ENCODE measurements around the gene MIOX. TPM values are rescaled to one million over a fixed set of nuclear protein-coding genes. Genes with fewer than 3 reads are reported as not detected.

Gene MIOX
- total and polyA plus RNA-seq, 2 of the 13 experiments (the other 11 are each of a cell fraction or from before 2014, with no cell fraction given): 1.5 to 2.9 TPM

- TF ChIP-seq FOXJ3 (CRISPR knock-in tag; IDR thresholded peaks at IDR 0.05; ENCODE audit: borderline replicate concordance) (no peak), EEA1 (CRISPR knock-in tag; IDR thresholded peaks at IDR 0.05; ENCODE audit: borderline replicate concordance) (no peak), ZNF691 (CRISPR knock-in tag; IDR thresholded peaks at IDR 0.05; ENCODE audit: borderline replicate concordance, low read depth) (0 out of 2 replicates have a peak, but pooled peaks have one; percentile 25), ARNT2 (CRISPR knock-in tag; IDR thresholded peaks at IDR 0.05; ENCODE audit: low read depth) (peak; percentile 23; the same call in 1 of the 2 replicates), E2F1 (CRISPR knock-in tag; IDR thresholded peaks at IDR 0.05) (no peak), BCL6 (CRISPR knock-in tag; IDR thresholded peaks at IDR 0.05) (no peak; the same call in 1 of the 2 replicates), SMC3 (IDR thresholded peaks at IDR 0.05; ENCODE audit: low read length) (no peak), FOXO1 (CRISPR knock-in tag; IDR thresholded peaks at IDR 0.05) (no peak), HOMEZ (CRISPR knock-in tag; IDR thresholded peaks at IDR 0.05; ENCODE audit: low read depth) (no peak), REL (CRISPR knock-in tag; conservative IDR thresholded peaks at IDR 0.05) (0 out of 2 replicates have a peak, but pooled peaks have one; percentile 75), ZNF20 (CRISPR knock-in tag; IDR thresholded peaks at IDR 0.05) (no peak), ZNF343 (CRISPR knock-in tag; IDR thresholded peaks at IDR 0.05) (no peak), SIX4 (CRISPR knock-in tag; IDR thresholded peaks at IDR 0.05) (no peak), U2AF1 (optimal IDR thresholded peaks at IDR 0.05; ENCODE audit: low read depth, low read length) (no peak), ZNF234 (CRISPR knock-in tag; conservative IDR thresholded peaks at IDR 0.05) (no peak; the same call in 1 of the 2 replicates)
- TF ChIP-seq, protein P1, sequence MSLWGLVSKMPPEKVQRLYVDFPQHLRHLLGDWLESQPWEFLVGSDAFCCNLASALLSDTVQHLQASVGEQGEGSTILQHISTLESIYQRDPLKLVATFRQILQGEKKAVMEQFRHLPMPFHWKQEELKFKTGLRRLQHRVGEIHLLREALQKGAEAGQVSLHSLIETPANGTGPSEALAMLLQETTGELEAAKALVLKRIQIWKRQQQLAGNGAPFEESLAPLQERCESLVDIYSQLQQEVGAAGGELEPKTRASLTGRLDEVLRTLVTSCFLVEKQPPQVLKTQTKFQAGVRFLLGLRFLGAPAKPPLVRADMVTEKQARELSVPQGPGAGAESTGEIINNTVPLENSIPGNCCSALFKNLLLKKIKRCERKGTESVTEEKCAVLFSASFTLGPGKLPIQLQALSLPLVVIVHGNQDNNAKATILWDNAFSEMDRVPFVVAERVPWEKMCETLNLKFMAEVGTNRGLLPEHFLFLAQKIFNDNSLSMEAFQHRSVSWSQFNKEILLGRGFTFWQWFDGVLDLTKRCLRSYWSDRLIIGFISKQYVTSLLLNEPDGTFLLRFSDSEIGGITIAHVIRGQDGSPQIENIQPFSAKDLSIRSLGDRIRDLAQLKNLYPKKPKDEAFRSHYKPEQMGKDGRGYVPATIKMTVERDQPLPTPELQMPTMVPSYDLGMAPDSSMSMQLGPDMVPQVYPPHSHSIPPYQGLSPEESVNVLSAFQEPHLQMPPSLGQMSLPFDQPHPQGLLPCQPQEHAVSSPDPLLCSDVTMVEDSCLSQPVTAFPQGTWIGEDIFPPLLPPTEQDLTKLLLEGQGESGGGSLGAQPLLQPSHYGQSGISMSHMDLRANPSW (CRISPR knock-in tag; IDR thresholded peaks at IDR 0.05; ENCODE audit: borderline replicate concordance): no peak
- TF ChIP-seq, protein P2, sequence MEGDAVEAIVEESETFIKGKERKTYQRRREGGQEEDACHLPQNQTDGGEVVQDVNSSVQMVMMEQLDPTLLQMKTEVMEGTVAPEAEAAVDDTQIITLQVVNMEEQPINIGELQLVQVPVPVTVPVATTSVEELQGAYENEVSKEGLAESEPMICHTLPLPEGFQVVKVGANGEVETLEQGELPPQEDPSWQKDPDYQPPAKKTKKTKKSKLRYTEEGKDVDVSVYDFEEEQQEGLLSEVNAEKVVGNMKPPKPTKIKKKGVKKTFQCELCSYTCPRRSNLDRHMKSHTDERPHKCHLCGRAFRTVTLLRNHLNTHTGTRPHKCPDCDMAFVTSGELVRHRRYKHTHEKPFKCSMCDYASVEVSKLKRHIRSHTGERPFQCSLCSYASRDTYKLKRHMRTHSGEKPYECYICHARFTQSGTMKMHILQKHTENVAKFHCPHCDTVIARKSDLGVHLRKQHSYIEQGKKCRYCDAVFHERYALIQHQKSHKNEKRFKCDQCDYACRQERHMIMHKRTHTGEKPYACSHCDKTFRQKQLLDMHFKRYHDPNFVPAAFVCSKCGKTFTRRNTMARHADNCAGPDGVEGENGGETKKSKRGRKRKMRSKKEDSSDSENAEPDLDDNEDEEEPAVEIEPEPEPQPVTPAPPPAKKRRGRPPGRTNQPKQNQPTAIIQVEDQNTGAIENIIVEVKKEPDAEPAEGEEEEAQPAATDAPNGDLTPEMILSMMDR (CRISPR knock-in tag; IDR thresholded peaks at IDR 0.05): peak; percentile 37; the same call in 1 of the 2 replicates
- TF ChIP-seq, protein P3, sequence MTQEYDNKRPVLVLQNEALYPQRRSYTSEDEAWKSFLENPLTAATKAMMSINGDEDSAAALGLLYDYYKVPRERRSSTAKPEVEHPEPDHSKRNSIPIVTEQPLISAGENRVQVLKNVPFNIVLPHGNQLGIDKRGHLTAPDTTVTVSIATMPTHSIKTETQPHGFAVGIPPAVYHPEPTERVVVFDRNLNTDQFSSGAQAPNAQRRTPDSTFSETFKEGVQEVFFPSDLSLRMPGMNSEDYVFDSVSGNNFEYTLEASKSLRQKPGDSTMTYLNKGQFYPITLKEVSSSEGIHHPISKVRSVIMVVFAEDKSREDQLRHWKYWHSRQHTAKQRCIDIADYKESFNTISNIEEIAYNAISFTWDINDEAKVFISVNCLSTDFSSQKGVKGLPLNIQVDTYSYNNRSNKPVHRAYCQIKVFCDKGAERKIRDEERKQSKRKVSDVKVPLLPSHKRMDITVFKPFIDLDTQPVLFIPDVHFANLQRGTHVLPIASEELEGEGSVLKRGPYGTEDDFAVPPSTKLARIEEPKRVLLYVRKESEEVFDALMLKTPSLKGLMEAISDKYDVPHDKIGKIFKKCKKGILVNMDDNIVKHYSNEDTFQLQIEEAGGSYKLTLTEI (CRISPR knock-in tag; conservative IDR thresholded peaks at IDR 0.05): no peak
Measured at GRCh38 chr22:50485221-50486131, 1.2 kb upstream of the MIOX start (continued).
